Activated CD4-positive, alpha-beta T cell treated with anti-CD3 and anti-CD28 coated beads for 36 hours (primary cell): ENCODE data around the gene CAMK2D. TPM values are rescaled to one million over a fixed set of nuclear protein-coding genes. Genes with fewer than 3 reads are reported as not detected.

Experiments
- ATAC-seq: fragments of 200-7000 bp; cut with Tn5 transposase; one replicate; pipeline ENCODE4 v1.10.0; 2021; ENCODE audit warnings: mild to moderate bottlenecking, moderate library complexity
- CTCF ChIA-PET: fragments of 350-600 bp; sonication (Branson Sonifier 250); formaldehyde crosslinking; loops from one replicate; lab custom pipeline; 2021; ENCODE audit warnings: antibody characterized with exemption; lab: Charles Lee
- POLR2A ChIA-PET: fragments of 350-600 bp; sonication (Branson Sonifier 250); formaldehyde crosslinking; loops from one replicate; lab custom pipeline; 2021; ENCODE audit warnings: antibody characterized with exemption, inconsistent platforms; lab: Charles Lee
- DNase-seq: peaks from one replicate; pipeline ENCODE4 v3.0.0-alpha.2; 2020
- H3K27ac Mint-ChIP-seq: one replicate; pipeline ENCODE4 v1.8.0; 2021; ENCODE audit warnings: mixed read lengths
- H3K27me3 Mint-ChIP-seq: one replicate; pipeline ENCODE4 v1.8.0; 2021; ENCODE audit warnings: mixed read lengths
- H3K36me3 Mint-ChIP-seq: one replicate; pipeline ENCODE4 v1.8.0; 2021; ENCODE audit warnings: low read depth, mixed read lengths
- H3K4me1 Mint-ChIP-seq: one replicate; pipeline ENCODE4 v1.8.0; 2021; ENCODE audit warnings: mixed read lengths
- H3K4me3 Mint-ChIP-seq: one replicate; pipeline ENCODE4 v1.8.0; 2021; ENCODE audit warnings: mild to moderate bottlenecking, moderate library complexity, mixed read lengths
- H3K9me3 Mint-ChIP-seq: one replicate; pipeline ENCODE4 v1.8.0; 2021; ENCODE audit warnings: low read depth, mixed read lengths
- intact Hi-C, 2 experiments: fragments of 100-400 bp; cut with DNase I in 1 of 2; cut with micrococcal nuclease in 1 of 2; formaldehyde crosslinking; loops; one replicate each; pipeline versions ENCODE4 v1.14.2 to v1.15.1; 2022 to 2024; cut with DNase I, micrococcal nuclease
- total RNA-seq, 2 experiments: library from RNA; stranded (reverse); gene quantifications; one replicate each; pipeline ENCODE4 v1.2.3, GENCODE V29; 2021

The CAMK2D gene
- total RNA-seq, 2 experiments from 2014 or later, result 70.3 to 71.3 TPM

DNA sequence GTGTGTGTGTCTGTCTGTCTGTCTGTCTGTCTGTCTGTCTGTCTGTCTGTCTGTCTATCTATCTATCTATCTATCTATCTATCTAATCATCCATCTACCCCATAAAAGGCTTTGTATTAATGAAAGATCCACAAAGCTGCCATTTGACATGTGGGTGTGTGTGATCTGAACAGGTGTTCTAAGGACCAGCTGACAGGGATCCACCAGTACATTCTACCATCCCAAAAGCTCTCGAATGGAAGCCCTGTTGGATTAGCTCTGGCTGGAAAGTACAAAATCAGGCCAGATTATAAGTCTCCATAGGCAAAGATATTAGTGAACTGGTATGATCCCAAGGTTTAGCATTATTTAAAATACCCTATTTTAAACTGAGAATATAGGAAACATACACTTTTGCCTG, 299.3 kb downstream of the CAMK2D start:
- Mint-ChIP-seq H3K4me1 (peaks cover 7% of the 10 kb centered on the region), H3K9me3 (no peaks in the 10 kb centered on the region), H3K27ac (no peak overlapping the region), H3K36me3 (peaks cover 44% of the 10 kb centered on the region), H3K27me3 (no peaks in the 10 kb centered on the region), H3K4me3 (no peak overlapping the region)
- intact Hi-C loops, result no loop called here
- ChIA-PET CTCF (interaction anchor here (0.7 to 0.8 kb wide), 2 partner anchors 8 to 46 kb away, joined by 3 to 4 read pairs; no protein-coding TSS in a partner anchor), POLR2A (no interaction called here)
- no peak for DNase-seq
- ATAC-seq, result no peak

DNA sequence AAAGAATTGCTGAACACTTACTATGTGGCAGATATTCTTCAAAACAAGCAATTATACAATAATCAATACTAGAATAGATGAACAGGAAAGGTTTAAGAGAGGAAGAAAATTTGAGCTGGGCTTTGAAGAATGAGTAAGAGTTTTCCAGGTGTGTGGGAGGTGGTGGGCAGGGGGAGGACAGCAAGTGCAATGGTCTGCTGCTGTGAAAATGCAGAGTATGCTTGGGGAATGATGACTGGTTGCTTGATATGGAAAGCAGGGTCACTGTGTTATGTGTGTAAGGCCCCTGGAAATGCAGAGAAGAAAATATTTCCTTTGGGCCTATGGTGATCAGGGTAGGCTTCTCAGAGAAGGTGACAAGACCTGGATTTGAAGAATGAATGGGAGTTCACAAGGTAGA, 300.3 kb downstream of the CAMK2D start:
- H3K4me3 Mint-ChIP-seq, result no peak overlapping the region
- H3K4me1 Mint-ChIP-seq, result peaks cover 7% of the 10 kb centered on the region
- CTCF ChIA-PET, result no interaction called here
- no peaks in the 10 kb centered on the region for H3K27me3 Mint-ChIP-seq
- ATAC-seq, result no peak
- DNase-seq, result no peak
- no peaks in the 10 kb centered on the region for H3K9me3 Mint-ChIP-seq
- H3K27ac Mint-ChIP-seq, result no peak overlapping the region
- H3K36me3 Mint-ChIP-seq, result peaks cover 53% of the 10 kb centered on the region
- POLR2A ChIA-PET, result no interaction called here
- intact Hi-C loops, result no loop called here

DNA sequence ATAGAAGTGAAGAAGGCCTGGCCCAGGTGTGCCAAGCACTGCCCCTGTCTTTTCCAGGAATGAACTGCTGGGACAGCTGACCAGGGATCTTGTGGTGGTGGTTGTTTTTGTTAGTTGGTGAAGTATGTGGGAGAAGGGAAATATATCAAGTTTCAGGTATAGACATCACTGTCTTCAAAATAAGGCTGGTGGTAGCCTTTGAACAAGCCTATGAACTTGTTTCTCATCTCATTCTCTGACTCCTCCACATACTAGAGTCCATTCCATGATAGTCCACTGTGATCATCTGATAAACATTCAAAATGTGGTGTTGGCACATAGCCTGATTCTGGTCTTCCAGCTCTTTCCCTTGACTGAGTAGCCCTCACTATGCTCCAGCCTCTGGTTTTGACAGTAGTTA, 303.7 kb downstream of the CAMK2D start:
- Mint-ChIP-seq H3K27me3 (no peaks in the 10 kb centered on the region), H3K9me3 (no peaks in the 10 kb centered on the region), H3K36me3 (peaks cover 47% of the 10 kb centered on the region), H3K4me3 (no peak overlapping the region), H3K4me1 (peaks cover 22% of the 10 kb centered on the region), H3K27ac (no peak overlapping the region)
- ATAC-seq (no peak), DNase-seq (no peak)
- intact Hi-C loops, result no loop called here
- CTCF ChIA-PET, result no interaction called here
- POLR2A ChIA-PET, result no interaction called here

DNA sequence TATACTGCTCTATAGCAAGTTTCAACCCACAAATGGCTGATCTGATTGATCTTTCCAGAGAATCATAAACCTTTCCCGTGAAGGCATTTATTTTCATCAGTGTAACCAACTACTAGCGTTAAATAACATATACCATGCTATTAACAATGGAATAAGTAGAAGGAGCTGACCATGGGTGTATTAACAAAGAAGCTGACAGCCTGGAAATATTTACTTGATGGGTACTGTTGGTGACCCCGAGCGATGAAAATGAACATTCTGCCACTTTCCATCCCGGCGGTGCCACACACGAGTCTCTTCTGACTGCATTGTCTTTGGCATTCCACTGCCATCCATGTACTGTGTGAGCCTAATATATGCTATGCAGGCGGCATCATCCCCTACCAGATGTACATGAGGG, 304.4 kb downstream of the CAMK2D start:
- CTCF ChIA-PET, result no interaction called here
- H3K36me3 Mint-ChIP-seq, result peaks cover 48% of the 10 kb centered on the region
- intact Hi-C loops, result no loop called here

DNA sequence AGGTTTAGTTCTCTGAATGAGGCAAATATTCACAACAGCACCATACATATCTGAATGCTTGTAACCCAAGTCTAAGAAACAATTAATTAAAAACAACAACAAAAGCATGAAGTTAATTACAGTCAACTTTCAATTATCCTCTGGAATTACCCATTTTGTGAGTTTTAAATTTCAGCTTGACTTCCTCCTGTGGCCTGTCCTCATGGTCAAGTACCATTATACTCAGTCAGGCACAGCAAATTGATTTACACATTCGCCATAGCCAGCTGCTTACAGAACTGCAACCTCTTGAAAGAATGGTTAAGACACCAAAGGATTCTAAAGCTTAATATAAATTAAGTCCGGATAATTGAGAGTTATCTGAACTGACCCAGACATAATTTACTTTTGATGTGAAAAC, 306.5 kb downstream of the CAMK2D start:
- Mint-ChIP-seq H3K27ac (no peak overlapping the region), H3K9me3 (no peaks in the 10 kb centered on the region), H3K4me3 (no peak overlapping the region), H3K36me3 (peaks cover 47% of the 10 kb centered on the region), H3K4me1 (peaks cover 18% of the 10 kb centered on the region), H3K27me3 (no peaks in the 10 kb centered on the region)
- ATAC-seq (no peak), DNase-seq (no peak)
- POLR2A ChIA-PET, result interaction anchor here (0.6 kb wide), 1 partner anchor 782 kb away, joined by 5 read pairs; no protein-coding TSS in a partner anchor
- CTCF ChIA-PET, result interaction anchor here (0.9 to 2.6 kb wide), 3 partner anchors 12 to 61 kb away, joined by 3 to 6 read pairs (median 4); no protein-coding TSS in a partner anchor
- intact Hi-C loops, result no loop called here

More for the DNA sequence above, 304.4 kb downstream of the CAMK2D start:
- H3K27me3 Mint-ChIP-seq, result no peaks in the 10 kb centered on the region
- ATAC-seq (no peak), DNase-seq (no peak)
- H3K4me3 Mint-ChIP-seq, result no peak overlapping the region
- H3K27ac Mint-ChIP-seq, result no peak overlapping the region
- no peaks in the 10 kb centered on the region for H3K9me3 Mint-ChIP-seq
- H3K4me1 Mint-ChIP-seq, result peaks cover 23% of the 10 kb centered on the region
- POLR2A ChIA-PET, result no interaction called here

DNA sequence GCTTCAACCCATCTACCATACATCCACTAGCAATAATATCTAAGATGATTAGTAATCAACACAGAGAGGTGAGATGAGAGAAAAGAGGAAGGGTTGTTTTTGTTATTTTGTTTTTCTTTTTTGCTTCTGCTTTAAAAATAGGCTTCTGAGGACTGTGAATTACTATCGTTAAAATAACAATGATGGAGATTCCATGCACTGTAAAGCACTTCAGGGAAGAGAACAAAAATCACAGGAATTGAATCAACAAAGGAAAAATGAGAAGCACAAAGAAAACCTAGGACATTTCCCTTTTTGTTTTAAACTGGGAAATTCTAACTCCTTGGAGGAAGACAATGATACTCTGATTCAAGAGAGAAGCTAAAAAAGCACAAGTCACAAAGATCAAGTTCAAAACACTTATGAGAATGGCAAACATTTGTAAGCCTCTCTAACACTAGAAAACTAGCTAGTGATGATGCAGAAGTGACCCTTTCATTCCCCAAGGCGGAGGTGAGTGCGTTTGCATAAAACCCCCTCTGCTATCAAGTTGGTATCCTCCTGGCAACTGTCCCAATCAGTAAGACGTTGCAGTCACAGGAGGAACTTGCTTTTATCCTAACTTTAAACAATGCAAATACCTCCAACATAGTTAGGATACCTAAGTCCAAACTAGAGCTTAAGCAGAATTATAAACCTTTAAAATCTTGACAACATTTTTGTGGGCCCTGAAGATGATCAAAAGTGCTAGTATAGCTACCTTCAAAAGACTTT, 308.5 kb downstream of the CAMK2D start:
- Mint-ChIP-seq H3K27ac (peak overlapping the region; percentile 59), H3K36me3 (peaks cover 34% of the 10 kb centered on the region), H3K4me1 (peaks cover 16% of the 10 kb centered on the region), H3K9me3 (no peaks in the 10 kb centered on the region), H3K27me3 (no peaks in the 10 kb centered on the region), H3K4me3 (no peak overlapping the region)
- POLR2A ChIA-PET, result no interaction called here
- ATAC-seq, result no peak
- no peak for DNase-seq
- intact Hi-C loops, result no loop called here
- CTCF ChIA-PET, result interaction anchor here (2.6 kb wide), 1 partner anchor 14 kb away, joined by 6 read pairs; no protein-coding TSS in a partner anchor

DNA sequence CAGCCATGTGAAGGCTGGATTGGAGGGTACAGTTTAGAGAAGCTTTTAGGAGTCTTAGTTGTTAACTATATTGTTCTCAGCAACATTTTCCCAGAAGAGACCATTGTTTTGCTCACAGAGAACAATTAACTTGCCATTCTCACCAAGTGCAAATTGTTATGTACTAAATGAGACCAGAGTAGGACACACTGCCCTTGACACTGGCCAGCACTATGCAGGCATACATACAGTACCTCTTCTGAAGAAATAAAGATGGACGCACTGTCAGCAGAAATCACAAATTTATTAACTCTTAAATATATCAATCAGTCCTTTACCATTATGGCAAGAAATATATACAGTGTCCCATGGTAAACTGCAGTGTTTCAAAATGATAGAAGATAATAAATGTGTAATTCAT, 309.4 kb downstream of the CAMK2D start:
- CTCF ChIA-PET, result no interaction called here
- POLR2A ChIA-PET, result no interaction called here
- H3K4me1 Mint-ChIP-seq, result peaks cover 16% of the 10 kb centered on the region
- no peak overlapping the region for H3K27ac Mint-ChIP-seq
- H3K9me3 Mint-ChIP-seq, result no peaks in the 10 kb centered on the region
- H3K36me3 Mint-ChIP-seq, result peaks cover 26% of the 10 kb centered on the region
- DNase-seq (no peak), ATAC-seq (no peak)
- H3K27me3 Mint-ChIP-seq, result no peaks in the 10 kb centered on the region
- intact Hi-C loops, result no loop called here
- H3K4me3 Mint-ChIP-seq, result no peak overlapping the region

DNA sequence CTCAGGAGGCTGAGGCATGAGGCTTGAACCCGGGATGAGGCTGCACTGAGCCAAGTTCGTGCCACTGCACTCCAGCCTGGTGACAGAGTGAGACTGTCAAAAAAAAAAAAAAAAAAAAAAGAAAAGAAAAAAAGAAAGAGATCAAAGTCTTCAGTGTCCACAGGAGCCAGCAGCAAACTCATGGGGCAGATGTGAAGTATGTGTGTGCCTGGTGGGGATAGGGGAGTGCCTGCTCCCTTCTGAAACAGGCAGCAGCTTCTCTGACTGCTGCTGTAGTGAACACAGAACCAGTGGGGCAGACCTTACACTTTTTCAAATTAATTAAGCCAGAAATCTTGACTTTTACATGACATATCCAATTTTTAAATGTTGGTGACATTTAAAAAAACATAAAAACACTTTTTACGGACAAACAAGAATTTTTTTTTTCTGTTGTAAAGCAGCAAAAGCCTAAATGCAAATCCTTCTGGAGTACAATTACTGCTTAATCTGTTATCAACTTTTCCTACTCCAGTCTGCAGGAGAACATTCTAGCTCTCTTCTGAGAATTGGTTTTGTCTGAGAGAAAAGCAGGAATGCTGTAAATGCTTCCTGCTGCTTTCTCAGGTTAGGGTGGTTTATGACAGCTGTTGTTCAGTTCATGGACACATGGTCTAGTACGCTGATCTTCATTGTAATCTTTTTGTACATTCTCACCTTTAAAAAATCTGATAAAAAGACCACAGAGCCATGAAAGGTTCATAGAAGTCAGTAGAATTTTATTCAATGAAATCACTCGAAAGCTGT, 311.1 kb downstream of the CAMK2D start:
- ChIA-PET CTCF (interaction anchor here (2.3 kb wide), 1 partner anchor 56 kb away, joined by 7 read pairs; no protein-coding TSS in a partner anchor), POLR2A (no interaction called here)
- peaks cover 20% of the 10 kb centered on the region for H3K36me3 Mint-ChIP-seq
- ATAC-seq (no peak), DNase-seq (no peak)
- H3K27me3 Mint-ChIP-seq, result no peaks in the 10 kb centered on the region
- no peak overlapping the region for H3K4me3 Mint-ChIP-seq
- intact Hi-C loops, result no loop called here
- no peak overlapping the region for H3K27ac Mint-ChIP-seq
- peaks cover 8% of the 10 kb centered on the region for H3K9me3 Mint-ChIP-seq
- H3K4me1 Mint-ChIP-seq, result peaks cover 26% of the 10 kb centered on the region

DNA sequence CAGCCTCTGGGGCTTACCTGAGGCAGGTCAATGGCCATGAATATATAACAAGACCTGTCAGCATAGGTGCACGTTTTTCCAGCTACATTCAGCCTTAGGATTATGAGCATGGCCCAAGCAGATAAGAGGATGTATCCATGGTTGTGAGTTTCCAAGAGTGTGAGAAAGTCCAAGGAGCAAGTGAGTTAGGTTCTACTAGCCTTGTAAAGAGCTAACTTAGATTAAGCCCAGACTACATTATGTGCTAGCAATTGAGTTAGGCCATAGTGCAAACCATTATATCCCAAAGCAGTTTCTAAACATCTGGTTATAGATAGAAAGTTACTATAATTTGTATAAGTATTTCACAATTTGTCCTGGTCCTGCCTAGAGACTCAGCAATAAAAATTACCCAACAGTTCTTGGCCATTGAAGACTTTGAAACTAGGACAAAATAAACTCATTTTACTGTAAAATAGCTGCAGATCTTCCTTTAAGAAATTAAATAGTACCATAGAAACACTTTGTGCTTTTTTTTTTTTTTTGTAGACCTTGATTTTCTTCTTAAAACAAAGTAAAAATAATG, 312.0 kb downstream of the CAMK2D start:
- Mint-ChIP-seq H3K27ac (no peak overlapping the region), H3K36me3 (peaks cover 20% of the 10 kb centered on the region), H3K4me3 (no peak overlapping the region), H3K9me3 (peaks cover 8% of the 10 kb centered on the region), H3K4me1 (peaks cover 34% of the 10 kb centered on the region), H3K27me3 (no peaks in the 10 kb centered on the region)
- intact Hi-C loops, result loop anchor here in 1 of 2 experiments (5.0 to 10.0 kb wide), 4 partner anchors 95 to 313 kb away; partner anchors contain the start of gene CAMK2D
- DNase-seq, result no peak
- no peak for ATAC-seq
- POLR2A ChIA-PET, result no interaction called here
- CTCF ChIA-PET, result interaction anchor here (2.3 kb wide), 1 partner anchor 55 kb away, joined by 7 read pairs; no protein-coding TSS in a partner anchor

DNA sequence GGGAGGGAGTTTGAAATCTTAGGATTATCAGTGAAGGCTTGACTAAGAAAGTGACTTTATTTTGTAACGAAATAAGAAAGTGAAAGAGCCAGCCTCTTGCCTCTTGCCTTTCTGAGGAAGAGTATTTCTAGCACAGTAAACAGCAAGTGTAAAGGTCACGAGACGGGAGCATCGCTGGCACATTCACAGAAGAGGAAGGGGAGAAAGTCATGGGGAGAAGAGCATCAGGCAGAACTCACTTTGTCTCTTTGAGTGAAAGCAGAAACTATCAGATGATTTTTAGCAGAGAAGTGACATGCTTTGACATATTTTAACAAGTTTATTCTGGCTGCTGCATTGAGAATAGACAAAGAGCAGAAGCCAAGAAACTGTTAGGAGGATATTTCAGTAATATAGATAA, 313.8 kb downstream of the CAMK2D start:
- peak; percentile 64 for DNase-seq

DNA sequence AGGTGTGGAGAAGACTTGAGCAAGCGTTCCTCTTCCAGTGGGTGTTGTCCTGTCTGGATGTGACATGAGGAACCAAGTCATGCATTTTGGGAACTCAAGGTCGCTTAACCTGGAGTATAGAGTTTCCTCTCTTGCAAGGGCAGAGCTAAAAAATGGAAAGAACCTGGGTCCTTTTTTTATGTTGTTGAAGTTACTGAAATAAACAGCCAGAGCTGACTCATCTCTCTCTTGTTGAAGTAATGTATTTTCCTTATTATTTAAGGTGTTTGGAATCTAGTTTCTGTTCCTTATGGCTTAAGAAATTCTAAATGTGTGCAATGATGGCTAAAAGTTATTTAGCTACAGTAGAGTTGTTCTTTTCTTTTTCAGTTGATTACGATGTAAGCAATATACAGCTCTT, 314.5 kb downstream of the CAMK2D start:
- H3K9me3 Mint-ChIP-seq, result peaks cover 8% of the 10 kb centered on the region
- no peak overlapping the region for H3K27ac Mint-ChIP-seq
- H3K27me3 Mint-ChIP-seq, result no peaks in the 10 kb centered on the region
- H3K4me3 Mint-ChIP-seq, result no peak overlapping the region
- CTCF ChIA-PET, result interaction anchor here (0.9 to 1.5 kb wide), 3 partner anchors 25 to 236 kb away, joined by 3 to 4 read pairs (median 3); no protein-coding TSS in a partner anchor
- POLR2A ChIA-PET, result no interaction called here
- peaks cover 27% of the 10 kb centered on the region for H3K4me1 Mint-ChIP-seq
- ATAC-seq (no peak), DNase-seq (no peak)
- intact Hi-C loops, result loop anchor here (2.0 to 10.0 kb wide), 6 partner anchors 92 to 376 kb away; partner anchors contain the start of gene CAMK2D (in 1 of the 2)
- H3K36me3 Mint-ChIP-seq, result peaks cover 12% of the 10 kb centered on the region

More for the DNA sequence above, 313.8 kb downstream of the CAMK2D start:
- Mint-ChIP-seq H3K4me3 (no peak overlapping the region), H3K27ac (no peak overlapping the region), H3K36me3 (peaks cover 13% of the 10 kb centered on the region), H3K27me3 (no peaks in the 10 kb centered on the region), H3K9me3 (peaks cover 8% of the 10 kb centered on the region), H3K4me1 (peaks cover 28% of the 10 kb centered on the region)
- POLR2A ChIA-PET, result no interaction called here
- intact Hi-C loops, result loop anchor here (2.0 to 10.0 kb wide), 6 partner anchors 93 to 375 kb away; partner anchors contain the start of gene CAMK2D (in 1 of the 2)
- CTCF ChIA-PET, result interaction anchor here (0.9 to 1.5 kb wide), 3 partner anchors 24 to 235 kb away, joined by 3 to 4 read pairs (median 3); no protein-coding TSS in a partner anchor
- ATAC-seq, result peak; percentile 64
